ENCODE measurements around the gene THAP8. TPM values are rescaled to one million over a fixed set of nuclear protein-coding genes. Genes with fewer than 3 reads are reported as not detected.
A peak's percentile ranks its signal among the peaks of the same experiment; 100 is the strongest.

Gene THAP8
- total and polyA plus RNA-seq, 2 of the 8 experiments (the other 6 are each of a cell fraction or from before 2014, with no cell fraction given) = 6.0 to 11.1 TPM

DNA sequence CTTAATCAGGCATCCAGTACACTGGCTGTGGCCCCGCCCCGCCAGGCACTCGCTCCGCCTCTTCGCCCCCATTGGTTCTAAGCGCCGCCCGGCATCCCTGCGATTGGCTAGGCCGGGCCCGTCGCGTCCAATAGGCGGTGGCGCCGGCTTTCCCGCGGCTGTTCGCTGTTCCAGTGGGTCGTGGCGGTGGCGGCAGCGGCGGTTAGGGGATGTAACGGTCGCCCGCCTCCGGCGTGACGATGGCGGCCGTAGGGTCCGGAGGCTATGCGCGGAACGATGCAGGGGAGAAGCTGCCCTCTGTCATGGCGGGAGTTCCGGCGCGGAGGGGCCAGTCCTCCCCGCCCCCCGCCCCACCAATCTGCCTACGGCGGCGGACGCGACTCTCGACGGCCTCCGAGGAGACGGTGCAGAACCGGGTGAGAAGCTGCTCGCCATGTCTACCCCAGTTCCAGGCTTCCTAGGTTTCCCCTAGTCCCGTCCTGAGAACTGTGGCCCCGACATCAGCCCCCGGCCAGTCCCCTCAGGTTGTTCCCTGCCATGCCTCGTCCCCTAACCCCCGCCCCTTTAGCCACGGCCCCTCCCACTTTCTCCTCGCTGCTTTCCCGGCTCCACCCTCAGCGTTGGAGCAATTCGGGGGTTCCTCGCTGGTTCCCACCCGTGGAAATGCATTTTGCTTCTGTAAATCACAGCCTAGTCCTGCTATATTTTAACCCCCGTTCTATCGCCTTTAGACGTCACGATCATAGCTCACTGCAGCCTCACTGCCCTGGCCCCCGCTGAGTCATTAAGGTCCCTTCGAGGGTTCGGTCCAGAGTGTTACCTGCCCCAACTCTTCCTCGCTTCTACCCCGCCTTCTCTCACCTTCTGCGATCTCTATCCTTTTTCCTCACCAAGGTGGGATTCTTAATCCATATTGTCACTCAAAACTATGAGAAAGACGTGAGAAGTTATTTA, 925 bp upstream of the THAP8 start, which contains the start of gene WDR62:
Gene WDR62 (plus strand): TSS at position 165 of the 954 bp plus-strand sequence. CDS start 75 bp downstream, at position 240.
- peaks cover 4% of the 10 kb centered on the region; the same call in 1 of the 2 replicates for H3K79me1 ChIP-seq (ENCODE audit: low read depth, low read length)
- H2BK12ac ChIP-seq (ENCODE audit: low read depth, low read length) = peak within 1 kb of the TSS; percentile 68; the same call in 1 of the 2 replicates
- no peak within 1 kb of the TSS for H2BK15ac ChIP-seq (ENCODE audit: low read length)
- peak within 1 kb of the TSS; percentile 87 to 93 for H3K4me2 ChIP-seq (ENCODE audit: insufficient read depth in 1 of 2, low read depth in 2 of 2, low read length in 2 of 2)
- peak within 1 kb of the TSS; percentile 25; the same call in 1 of the 2 replicates for H2AFZ ChIP-seq (ENCODE audit: low read length)
- H3K27ac ChIP-seq (ENCODE audit: low read depth, low read length) = peak within 1 kb of the TSS; percentile 83; the same call in 1 of the 2 replicates
- no peak within 1 kb of the TSS for H2BK20ac ChIP-seq (ENCODE audit: low read length)
- no peak within 1 kb of the TSS for H2AK5ac ChIP-seq (ENCODE audit: low read depth, low read length)
- H4K8ac ChIP-seq (ENCODE audit: extremely low read depth, insufficient read depth, low read length) = peak within 1 kb of the TSS; percentile 96
- H3K9me3 ChIP-seq (ENCODE audit: insufficient read depth in 2 of 2, low read depth in 1 of 2, low read length in 1 of 2) = no peaks in the 10 kb centered on the region
- H4K91ac ChIP-seq (replicated peaks; ENCODE audit: insufficient read length, low read length) = peak within 1 kb of the TSS; percentile 71
- ChIA-PET POLR2A (ENCODE audit: partially characterized antibody) (interaction anchor here (1.0 to 2.2 kb wide), 16 partner anchors 18 to 118 kb away, joined by 3 to 9 read pairs (median 5); partner anchors contain the start of genes ALKBH6, CAPNS1, OVOL3 and POLR2I), CTCF (ENCODE audit: partially characterized antibody) (interaction anchor here (0.9 to 1.2 kb wide), 2 partner anchors 59 to 362 kb away, joined by 3 to 6 read pairs; no protein-coding TSS in a partner anchor)
- DNase-seq (ENCODE audit: low read depth in 1 of 2, low spot score in 2 of 2) (peak in 1 of 2 experiments; percentile 96), FAIRE-seq (no peak)
- peaks cover 4% of the 10 kb centered on the region for H3K23me2 ChIP-seq (ENCODE audit: low read depth, low read length)
- no peak within 1 kb of the TSS for H3K23ac ChIP-seq (ENCODE audit: insufficient read length)
- peak within 1 kb of the TSS; percentile 94 for H3K18ac ChIP-seq (ENCODE audit: extremely low read depth, low read length)
- H3K4me1 ChIP-seq (replicated peaks in 1 of 4; ENCODE audit: control insufficient read depth in 3 of 4, insufficient read depth in 4 of 4, low read length in 3 of 4) = peaks cover 0 to 11% (median 4%) of the 10 kb centered on the region in 4 experiments; a peak in 5 of 7 replicates
- H4K20me1 ChIP-seq (replicated peaks in 1 of 2; ENCODE audit: control insufficient read depth in 1 of 2, insufficient read depth in 2 of 2, low read length in 2 of 2) = peaks cover 7 to 19% of the 10 kb centered on the region in 2 experiments
- no peak within 1 kb of the TSS for H2BK120ac ChIP-seq (replicated peaks; ENCODE audit: low read depth, low read length)
- H3K79me2 ChIP-seq (ENCODE audit: control insufficient read depth in 1 of 2, insufficient read depth in 2 of 2, low read length in 2 of 2) = peaks cover 3 to 35% of the 10 kb centered on the region in 2 experiments; a peak in 3 of 4 replicates
- no peaks in the 10 kb centered on the region for H3K27me3 ChIP-seq (replicated peaks in 1 of 4; ENCODE audit: control insufficient read depth in 3 of 4, extremely low read depth in 1 of 4, insufficient read depth in 3 of 4, low read length in 3 of 4)
- 1% methylated on average over 52 of the region's 76 CpGs; no CpG with 5 or more reads in 1 of the 2 experiments for WGBS, 2 experiments (ENCODE audit: extremely low coverage in 1 of 2, insufficient coverage in 1 of 2, insufficient read length in 1 of 2, insufficient replicate concordance in 2 of 2, low coverage in 1 of 2, low lambda C conversion rate in 2 of 2, missing lambda C conversion rate in 1 of 2)
- H3K4me3 ChIP-seq (ENCODE audit: extremely low read depth in 1 of 4, insufficient read depth in 2 of 4, low read depth in 3 of 4, low read length in 4 of 4) = peak within 1 kb of the TSS; percentile 75 to 94 (median 82)
- peaks cover 8 to 19% (median 17%) of the 10 kb centered on the region in 4 experiments; a peak in 7 of 8 replicates for H3K36me3 ChIP-seq (ENCODE audit: control insufficient read depth in 2 of 4, insufficient read depth in 4 of 4, low read length in 3 of 4)
- peak within 1 kb of the TSS; percentile 84 for H2BK5ac ChIP-seq (ENCODE audit: low read depth, low read length)
- peak within 1 kb of the TSS; percentile 67 to 85 (median 80) for H3K9ac ChIP-seq (replicated peaks in 1 of 4; ENCODE audit: extremely low read depth in 1 of 4, low read depth in 3 of 4, low read length in 3 of 4)
- H3K56ac ChIP-seq (replicated peaks; ENCODE audit: insufficient read length, low read depth, low read length) = peak within 1 kb of the TSS; percentile 75
- peak within 1 kb of the TSS; percentile 80 for H4K5ac ChIP-seq (ENCODE audit: insufficient read length, low read depth, low read length)
- peak within 1 kb of the TSS; percentile 28 for H3K4ac ChIP-seq (replicated peaks; ENCODE audit: insufficient read length, low read depth, low read length)
- no peak within 1 kb of the TSS for H3K14ac ChIP-seq (ENCODE audit: insufficient read length)
- TF ChIP-seq YY1 (IDR thresholded peaks at IDR 0.05; ENCODE audit: low read depth, low read length) = peak; percentile 68; the same call in 1 of the 2 replicates
- TF ChIP-seq CBX5 (IDR thresholded peaks at IDR 0.05; ENCODE audit: low read depth, low read length) = no peak
- no peak for TF ChIP-seq TEAD4 (IDR thresholded peaks at IDR 0.05; ENCODE audit: low read depth, low read length)
- TF ChIP-seq, protein P1, sequence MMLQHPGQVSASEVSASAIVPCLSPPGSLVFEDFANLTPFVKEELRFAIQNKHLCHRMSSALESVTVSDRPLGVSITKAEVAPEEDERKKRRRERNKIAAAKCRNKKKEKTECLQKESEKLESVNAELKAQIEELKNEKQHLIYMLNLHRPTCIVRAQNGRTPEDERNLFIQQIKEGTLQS (IDR thresholded peaks at IDR 0.05; ENCODE audit: insufficient read depth, low read depth, low read length) = no peak
- no peak for TF ChIP-seq ZNF274 (IDR thresholded peaks at IDR 0.05; ENCODE audit: borderline replicate concordance, extremely low read depth, low read length)
- TF ChIP-seq TAF7 (optimal IDR thresholded peaks at IDR 0.05; ENCODE audit: borderline replicate concordance, low read depth, low read length) = no peak
- TF ChIP-seq, protein P2, sequence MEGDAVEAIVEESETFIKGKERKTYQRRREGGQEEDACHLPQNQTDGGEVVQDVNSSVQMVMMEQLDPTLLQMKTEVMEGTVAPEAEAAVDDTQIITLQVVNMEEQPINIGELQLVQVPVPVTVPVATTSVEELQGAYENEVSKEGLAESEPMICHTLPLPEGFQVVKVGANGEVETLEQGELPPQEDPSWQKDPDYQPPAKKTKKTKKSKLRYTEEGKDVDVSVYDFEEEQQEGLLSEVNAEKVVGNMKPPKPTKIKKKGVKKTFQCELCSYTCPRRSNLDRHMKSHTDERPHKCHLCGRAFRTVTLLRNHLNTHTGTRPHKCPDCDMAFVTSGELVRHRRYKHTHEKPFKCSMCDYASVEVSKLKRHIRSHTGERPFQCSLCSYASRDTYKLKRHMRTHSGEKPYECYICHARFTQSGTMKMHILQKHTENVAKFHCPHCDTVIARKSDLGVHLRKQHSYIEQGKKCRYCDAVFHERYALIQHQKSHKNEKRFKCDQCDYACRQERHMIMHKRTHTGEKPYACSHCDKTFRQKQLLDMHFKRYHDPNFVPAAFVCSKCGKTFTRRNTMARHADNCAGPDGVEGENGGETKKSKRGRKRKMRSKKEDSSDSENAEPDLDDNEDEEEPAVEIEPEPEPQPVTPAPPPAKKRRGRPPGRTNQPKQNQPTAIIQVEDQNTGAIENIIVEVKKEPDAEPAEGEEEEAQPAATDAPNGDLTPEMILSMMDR (IDR thresholded peaks at IDR 0.05; ENCODE audit: control extremely low read depth in 1 of 3, insufficient read depth in 1 of 3, low read depth in 1 of 3, low read length in 3 of 3) = no peak

Data from H1 (cell line).